Dedifferentiated amniotic fluid mesenchymal stem cell (primary cell): ENCODE data around the gene SLCO4C1.
A peak's percentile ranks its signal among the peaks of the same experiment; 100 is the strongest.
"Not testable (repeated sequence)": the region's sequence is repeated elsewhere in the genome, so short reads cannot be mapped to it uniquely, and the experiment has no call there.

ENCODE experiments used
- DNase-seq: peaks from one replicate; pipeline ENCODE4 v3.0.0-alpha.2; 2016; ENCODE audit errors: extremely low spot score

SLCO4C1 gene

GRCh38 chr5:102296178-102296817 is at the start of gene SLCO4C1:
SLCO4C1 (minus strand) TSS chr5:102296284; CDS start chr5:102296262, 22 bp downstream.
- peak; percentile 14 for DNase-seq

DNA sequence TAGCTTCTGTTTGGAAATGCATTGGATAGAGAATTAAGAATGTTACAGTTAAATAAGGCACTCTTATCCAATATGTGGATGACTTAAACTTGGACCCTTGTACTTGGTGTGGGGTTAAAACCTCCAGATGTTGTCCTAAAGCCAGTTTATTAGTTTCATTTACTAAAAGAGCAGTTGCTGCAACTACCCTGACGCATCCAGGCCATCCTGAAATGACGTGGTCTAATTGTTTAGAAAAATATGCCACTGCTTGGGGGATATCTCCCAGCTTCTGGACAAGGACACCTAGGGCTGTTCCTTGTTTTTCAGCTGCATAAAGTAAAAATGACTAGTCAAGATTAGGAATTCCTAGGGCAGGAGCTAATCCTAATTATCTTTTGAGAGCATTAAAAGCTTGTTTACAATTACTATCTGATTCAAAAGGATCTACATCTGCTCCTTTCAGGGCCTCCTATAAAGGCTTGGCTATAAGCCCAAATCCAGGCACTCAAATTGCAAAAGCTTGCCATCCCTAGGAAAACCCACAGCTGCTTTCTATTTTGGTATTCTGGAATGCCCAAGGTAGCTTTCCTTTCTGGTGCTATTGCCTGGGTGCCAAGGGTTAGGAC is 45.7 kb upstream of the SLCO4C1 start:
- no peak for DNase-seq

- DNase-seq: no peak
Measured at GRCh38 chr5:102324714-102325113, 28.6 kb upstream of the SLCO4C1 start.

GRCh38 chr5:102318801-102319200 is 22.7 kb upstream of the SLCO4C1 start:
- DNase-seq: not testable (repeated sequence)

GRCh38 chr5:102314328-102314727 is 18.2 kb upstream of the SLCO4C1 start:
- no peak for DNase-seq

- DNase-seq: no peak
Measured at GRCh38 chr5:102313912-102314311, 17.8 kb upstream of the SLCO4C1 start.

- no peak for DNase-seq
Measured at GRCh38 chr5:102312586-102313370, 16.7 kb upstream of the SLCO4C1 start.

GRCh38 chr5:102309586-102309985 is 13.5 kb upstream of the SLCO4C1 start:
- DNase-seq: no peak

- no peak for DNase-seq
Measured at GRCh38 chr5:102307232-102307631, 11.1 kb upstream of the SLCO4C1 start.

- no peak for DNase-seq
Measured at GRCh38 chr5:102306121-102306520, 10.0 kb upstream of the SLCO4C1 start.

DNA sequence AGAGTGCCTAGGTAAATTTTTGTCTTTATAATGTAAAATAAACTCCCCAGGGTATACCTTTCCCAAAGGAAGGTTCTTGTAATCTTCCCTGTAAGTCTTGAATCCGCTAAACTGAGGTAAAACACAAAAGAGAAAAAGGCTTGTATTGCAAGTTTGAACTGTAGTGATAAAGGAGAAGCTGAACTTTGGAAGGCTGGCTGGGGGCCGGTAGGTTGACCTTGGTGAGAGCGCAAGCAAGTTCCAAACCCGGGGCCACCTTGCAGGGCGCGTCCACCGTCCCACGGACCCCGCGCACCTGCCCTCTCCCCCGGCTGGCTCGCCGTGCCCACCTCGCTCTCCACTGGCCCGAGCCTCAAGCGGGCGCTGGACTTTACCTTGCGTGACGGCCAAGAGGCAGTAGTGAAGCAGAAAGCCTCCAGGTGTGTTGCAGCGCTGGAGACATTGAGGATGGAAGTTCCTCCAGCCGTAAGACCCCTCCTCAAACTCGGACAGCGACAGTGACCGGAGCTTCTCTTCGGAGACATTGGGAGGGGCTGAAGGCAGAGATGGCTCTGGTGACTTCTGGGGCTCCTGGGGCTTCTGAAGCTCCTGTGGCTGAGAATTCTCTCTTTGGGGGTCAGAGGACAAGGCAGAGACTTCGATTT is 428 bp downstream of the SLCO4C1 start:
- DNase-seq: no peak

- DNase-seq: no peak
Measured at GRCh38 chr5:102294886-102295395, 1.1 kb downstream of the SLCO4C1 start.

GRCh38 chr5:102290004-102290403 is 6.1 kb downstream of the SLCO4C1 start:
- DNase-seq: no peak

GRCh38 chr5:102289251-102289899 is 6.7 kb downstream of the SLCO4C1 start:
- no peak for DNase-seq

GRCh38 chr5:102288630-102289029 is 7.5 kb downstream of the SLCO4C1 start:
- no peak for DNase-seq

- no peak for DNase-seq
Measured at GRCh38 chr5:102286476-102286875, 9.6 kb downstream of the SLCO4C1 start.

DNA sequence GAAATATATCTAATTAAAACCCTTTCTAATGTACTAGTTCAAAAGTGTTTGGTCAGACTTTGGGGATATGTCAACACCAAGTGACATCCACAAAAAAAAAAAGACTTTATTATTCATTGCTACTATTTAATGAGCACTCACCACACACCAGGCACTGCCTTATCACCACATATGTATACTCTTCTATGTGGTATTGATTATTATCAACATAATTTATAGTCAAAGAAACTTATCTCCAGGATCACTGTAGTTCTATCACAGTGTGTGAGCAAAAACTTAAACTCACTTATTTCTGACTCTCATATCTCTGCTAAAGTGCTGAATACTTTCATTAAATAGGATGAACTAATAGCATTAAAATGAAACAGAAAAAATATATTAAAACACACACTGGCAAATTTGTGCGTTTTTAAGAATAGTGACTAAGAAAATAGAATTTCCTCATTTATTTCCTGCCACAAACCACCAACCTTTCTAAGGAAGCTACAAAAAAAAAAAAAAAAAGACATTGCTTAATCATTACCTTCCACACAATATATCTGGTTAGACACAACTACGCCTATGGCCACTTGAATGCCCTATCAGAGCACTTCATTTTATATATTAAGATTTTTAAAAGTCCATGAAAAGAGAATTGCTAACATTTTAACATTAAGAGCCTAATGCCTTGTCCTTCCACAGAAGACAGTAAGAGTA is 12.8 kb downstream of the SLCO4C1 start:
- no peak for DNase-seq

GRCh38 chr5:102279711-102280110 is 16.4 kb downstream of the SLCO4C1 start:
- DNase-seq: no peak

DNA sequence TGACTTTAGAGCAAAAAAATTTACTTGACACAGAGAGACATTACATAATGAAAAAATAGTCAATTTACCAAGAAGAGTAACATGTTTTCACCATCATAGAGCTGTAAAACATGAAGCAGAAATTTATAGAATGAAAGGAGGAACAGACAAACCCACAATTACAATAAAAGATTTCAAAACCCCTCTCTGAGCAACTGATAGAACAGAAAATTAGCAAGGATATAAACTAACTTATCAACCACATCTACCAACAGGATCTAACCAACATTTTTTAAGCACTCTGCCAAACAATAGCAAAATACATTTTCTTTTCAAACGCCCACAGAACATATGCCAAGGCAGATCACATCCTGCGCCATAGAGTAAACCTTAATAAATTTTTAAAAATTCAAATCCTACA is 17.9 kb downstream of the SLCO4C1 start:
- no peak for DNase-seq

- DNase-seq: no peak
Measured at GRCh38 chr5:102277144-102277543, 18.9 kb downstream of the SLCO4C1 start.

GRCh38 chr5:102271759-102272158 is 24.3 kb downstream of the SLCO4C1 start:
- DNase-seq: no peak
